HG03442 (cell line): Measurements from ENCODE around the gene RARS1.
A peak's percentile ranks its signal among the peaks of the same experiment; 100 is the strongest.

Experiments
- ATAC-seq: cut with Tn5 transposase; IDR thresholded peaks from one replicate; pipeline ENCODE4 v1.9.1; 2021; ENCODE audit warnings: mild to moderate bottlenecking, moderate library complexity; ENCODE audit not compliant: unreplicated experiment

RARS1 gene

DNA sequence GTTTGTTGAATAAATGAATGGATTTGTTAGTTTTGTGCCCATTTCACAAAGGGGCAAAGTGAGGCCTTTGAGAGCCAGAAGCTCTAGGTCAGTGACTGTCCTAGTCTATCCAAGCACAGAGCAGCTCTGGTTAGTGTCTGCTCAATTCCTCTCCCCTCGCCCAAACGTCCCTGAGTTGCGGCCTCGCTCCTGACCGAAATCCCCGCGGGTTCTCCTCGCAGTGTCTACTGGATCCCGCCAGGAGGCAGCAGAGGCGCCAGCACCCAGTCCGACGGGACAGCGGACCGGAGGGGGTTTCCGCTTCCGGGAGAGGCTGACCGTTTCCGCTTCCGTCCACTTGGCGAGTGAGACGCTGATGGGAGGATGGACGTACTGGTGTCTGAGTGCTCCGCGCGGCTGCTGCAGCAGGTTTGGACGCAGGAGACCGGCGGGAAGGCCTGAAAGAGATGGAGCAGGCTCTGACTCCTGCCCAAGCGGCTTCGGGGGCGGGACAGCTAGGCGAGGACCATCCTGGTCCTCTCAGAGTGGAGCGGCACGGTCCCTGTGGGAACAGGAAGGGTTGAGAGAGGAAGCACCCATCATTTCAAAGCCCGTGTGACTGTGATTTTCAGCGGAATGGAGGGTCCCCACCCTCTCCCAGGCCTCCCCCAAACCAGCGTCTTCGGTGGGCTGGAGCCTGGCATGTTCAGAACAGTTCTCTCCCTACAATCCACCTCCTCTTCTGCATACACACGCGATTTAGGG lies at the start of gene RARS1:
Gene RARS1, plus strand, starts transcription at position 336 of the 744 bp plus-strand sequence. Its CDS starts 28 bp downstream, at position 364.
- peak; percentile 83 for ATAC-seq

DNA sequence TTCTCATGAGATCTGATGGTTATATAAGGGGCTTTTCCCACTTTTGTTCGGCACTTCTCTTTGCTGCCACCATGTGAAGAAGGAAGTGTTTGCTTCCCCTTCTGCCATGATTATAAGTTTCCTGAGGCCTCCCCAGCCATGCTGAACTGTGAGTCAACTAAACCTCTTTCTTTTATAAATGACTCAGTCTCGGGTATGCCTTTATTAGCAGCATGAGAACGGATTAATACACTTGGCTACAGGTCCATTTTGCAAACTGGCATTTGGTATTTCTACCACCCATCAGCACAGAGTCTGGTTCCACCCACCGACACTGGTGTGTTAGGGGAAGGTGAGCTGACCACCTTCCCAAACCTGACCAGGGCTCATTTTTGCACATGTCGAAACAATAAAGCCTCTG lies 47.9 kb upstream of the RARS1 start:
- ATAC-seq, result no peak

DNA sequence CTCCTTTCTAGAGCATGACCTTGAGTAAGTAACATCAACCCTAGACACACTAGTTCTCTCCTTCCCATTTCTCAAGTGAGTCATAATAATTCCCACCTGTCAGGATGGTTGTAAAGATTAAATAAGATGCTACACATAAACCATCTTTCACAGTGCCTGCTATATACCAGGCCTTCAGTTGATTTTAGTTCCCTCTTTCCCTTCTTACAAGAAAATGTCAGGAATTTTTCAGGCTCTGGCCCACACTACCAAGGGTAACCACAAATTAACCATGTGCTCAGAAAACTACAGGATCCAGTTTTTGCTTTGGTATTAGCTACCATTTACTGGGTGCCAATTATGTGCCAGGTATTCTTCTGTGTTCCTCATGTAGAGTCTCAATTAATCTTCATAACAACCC lies 42.7 kb upstream of the RARS1 start:
- no peak for ATAC-seq

DNA sequence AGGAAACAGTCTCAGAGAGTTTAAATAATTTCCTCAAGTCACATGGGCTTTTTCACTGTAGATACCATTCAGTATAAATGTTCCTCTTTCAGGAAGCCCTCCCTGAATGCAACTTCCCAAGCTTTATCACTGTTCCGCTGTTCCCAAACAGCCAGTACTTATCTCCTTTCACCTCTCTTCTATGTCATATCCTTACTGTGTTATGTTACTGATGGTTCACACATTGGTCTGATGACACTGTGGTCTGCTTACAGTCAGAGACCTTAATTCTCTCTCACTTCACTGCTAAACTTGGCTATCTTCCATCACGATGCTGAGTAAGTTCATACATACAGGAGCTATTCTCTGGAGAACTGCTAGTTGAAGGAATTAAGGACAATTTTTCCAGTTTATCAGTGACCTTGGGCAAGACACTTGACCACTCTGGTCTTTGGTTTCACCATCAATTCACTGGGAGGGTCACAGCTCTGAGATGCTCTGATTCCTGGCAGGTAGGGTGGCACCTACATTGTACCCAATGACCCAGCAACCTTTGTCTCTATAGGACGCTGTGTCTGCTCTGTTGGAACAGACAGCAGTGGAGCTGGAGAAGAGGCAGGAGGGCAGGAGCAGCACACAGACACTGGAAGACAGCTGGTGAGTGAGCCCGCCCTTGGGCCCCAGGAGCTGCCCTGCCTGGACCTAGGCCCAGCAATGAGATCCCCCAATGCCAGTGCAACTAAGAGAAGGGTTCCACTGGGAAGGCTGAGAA lies 42.1 kb upstream of the RARS1 start:
- no peak for ATAC-seq

DNA sequence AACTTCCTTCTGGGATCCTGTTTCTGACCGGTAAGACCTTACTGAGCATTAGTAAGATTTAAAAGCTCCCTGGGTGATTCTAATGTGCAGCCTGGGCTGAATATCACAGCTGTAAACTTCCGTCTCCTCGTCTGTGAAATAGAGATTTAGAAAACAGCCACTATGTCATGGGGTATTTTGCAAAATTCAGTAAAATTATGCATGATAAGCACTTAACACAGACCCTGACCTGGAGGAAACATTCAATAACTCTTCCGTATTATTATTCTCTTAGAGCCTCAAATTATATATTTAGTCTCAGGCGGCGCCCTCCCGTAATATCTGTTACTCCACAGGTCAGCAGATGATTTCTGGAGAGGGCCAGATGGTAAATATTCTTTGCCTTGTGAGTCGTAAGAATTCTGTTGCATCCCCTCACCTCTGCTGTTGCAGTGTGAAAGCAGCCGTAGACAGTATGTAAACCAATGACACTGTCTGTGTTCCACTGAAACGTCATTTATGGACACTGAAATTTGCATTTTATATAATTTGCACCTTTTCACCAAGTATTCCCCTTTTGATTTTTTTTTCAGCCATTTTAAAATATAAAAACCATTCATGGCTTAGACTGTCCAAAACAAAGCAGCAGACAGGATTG lies 39.2 kb upstream of the RARS1 start:
- no peak for ATAC-seq

DNA sequence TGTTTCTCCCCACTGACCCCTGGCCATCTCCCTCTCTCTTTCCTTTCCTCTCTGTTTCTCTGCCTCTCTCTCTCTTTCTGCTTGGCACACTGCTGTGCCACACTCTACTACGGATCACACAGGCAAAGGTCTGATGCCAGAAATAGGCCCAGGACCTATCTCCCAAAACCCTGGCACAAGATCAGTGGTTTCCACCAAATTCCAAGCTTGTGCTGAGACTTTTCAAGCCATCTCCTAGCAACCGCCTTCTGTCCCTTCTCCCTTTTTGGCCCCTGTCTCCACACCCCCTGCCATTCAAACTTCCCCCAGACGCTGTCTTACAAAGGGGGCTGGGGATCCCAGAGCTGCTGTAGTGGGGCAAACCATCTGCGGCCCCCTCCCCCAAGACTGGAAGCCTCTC lies 38.5 kb upstream of the RARS1 start:
- no peak for ATAC-seq

DNA sequence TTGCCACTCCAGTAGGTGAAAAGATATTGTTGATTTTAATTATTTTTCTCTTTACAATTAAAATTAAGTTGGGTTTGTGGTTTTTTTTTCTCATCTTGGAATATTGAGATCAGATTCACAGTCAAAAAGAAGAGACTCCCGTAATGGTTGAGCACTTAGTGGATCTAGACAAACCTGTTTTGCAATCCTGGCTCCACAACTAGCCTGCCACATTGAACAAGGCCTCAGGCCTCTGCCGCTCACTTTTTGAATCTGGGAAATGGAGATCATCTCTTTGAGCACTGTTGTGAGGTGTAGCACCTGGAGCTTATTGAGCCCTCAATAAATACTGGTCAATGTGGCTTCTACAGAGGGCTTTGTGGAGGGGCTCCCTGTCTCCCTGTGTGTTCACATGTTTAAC lies 37.1 kb upstream of the RARS1 start:
- ATAC-seq, result no peak

DNA sequence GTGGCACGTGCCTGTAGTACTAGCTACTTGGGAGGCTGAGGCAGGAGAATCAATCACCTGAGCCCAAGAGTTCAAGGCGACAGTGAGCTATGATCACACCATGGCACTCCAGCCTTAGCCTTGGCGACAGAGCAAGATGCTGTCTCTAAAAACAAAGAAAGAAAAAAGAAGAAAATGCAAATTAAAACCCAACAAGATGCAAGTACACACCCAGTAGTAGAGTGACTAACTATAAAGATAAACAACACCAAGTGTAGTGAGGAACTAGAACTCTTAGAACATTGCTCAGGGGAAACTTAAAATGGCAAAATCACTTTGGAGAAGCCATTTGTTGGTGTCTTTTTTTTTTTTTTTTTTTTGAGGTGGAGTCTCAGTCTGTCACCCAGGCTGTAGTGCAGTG lies 34.7 kb upstream of the RARS1 start:
- no peak for ATAC-seq

DNA sequence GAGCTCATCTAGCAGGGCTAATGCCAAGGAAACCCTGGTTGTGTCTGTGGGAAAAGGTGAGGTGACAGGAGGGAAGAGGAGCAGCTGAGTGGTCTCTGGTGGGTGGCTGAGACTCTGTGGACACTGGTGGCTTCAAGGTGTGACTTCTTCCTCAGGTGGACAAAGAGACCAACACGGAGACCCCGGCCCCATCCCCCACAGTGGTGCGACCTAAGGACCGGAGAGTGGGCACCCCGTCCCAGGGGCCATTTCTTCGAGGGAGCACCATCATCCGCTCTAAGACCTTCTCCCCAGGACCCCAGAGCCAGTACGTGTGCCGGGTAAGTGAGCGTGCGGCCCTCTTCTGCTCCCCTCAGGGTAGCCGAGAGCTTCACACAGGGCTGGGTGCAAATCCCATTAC lies 31.1 kb upstream of the RARS1 start:
- no peak for ATAC-seq

DNA sequence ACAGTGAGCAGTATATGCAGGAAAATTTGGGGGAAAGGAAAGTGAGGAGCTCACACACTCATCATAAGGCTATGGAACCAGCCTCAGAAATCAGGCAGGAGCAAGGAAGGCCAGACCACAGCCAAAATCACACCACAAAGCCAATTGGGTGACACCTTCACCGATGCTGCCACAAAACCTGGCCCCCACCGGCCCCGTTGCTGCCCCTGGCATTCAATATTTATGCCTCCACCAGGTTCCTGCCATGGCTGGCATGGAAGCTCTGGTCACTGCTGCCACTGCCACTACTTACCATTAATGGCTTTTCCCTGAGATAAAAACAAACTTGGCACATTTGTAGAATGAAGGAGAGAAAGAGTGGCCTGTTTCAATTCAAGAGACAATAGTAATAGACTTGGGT lies 28.7 kb upstream of the RARS1 start:
- ATAC-seq, result no peak

DNA sequence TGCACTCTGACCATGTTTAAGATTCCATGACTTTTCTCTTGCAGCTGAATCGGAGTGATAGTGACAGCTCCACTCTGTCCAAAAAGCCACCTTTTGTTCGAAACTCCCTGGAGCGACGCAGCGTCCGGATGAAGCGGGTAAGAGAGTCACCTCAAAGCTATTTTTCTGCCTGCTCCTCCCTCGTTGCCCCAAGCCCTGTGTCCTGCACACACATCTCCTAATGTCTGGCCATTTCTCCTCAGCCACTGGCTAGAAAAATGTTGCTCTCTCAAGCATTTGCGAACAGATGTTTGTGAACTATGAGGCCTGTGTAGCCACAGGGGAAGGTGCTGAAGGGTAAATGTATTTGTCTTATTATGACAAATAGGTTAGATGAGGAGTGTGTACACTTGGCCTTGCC lies 25.7 kb upstream of the RARS1 start:
- no peak for ATAC-seq

DNA sequence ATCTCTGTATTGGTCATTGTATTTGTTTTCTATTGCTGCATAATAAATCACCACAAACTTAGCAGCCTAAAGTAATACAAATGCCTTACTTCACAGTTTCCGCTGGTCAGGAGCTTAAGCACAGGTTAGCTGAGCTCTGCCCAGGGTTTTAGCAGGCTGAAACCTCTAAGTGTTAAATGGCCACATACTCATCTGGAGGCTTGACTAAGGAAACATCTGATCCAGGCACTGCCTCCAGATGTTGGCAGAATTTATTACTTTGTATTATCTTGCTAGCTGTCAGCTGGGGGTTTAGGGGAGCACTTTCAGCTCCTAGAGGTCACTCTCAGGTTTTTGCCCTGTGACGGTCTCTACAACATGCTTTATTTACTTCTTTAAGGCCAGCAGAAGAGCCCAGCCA lies 23.2 kb upstream of the RARS1 start:
- ATAC-seq, result no peak

DNA sequence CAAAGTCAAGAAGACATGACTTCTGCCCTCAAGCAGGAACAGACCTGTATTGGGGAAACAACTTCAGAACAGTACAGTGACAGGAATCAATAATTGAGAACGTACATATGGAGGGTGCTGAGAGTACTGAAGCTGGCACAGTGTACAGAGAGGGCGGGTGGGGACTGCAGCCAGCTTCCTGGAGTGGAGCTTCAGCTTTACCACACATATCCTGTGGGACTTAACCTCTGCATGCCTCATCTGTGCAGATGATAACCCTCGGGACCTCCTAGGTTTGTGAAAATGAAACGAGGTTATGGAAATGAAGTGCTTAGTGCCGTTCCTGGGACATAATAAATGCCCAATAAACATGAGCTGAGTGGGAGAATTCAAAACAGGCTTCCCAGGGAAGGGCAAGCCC lies 22.1 kb upstream of the RARS1 start:
- ATAC-seq, result no peak

DNA sequence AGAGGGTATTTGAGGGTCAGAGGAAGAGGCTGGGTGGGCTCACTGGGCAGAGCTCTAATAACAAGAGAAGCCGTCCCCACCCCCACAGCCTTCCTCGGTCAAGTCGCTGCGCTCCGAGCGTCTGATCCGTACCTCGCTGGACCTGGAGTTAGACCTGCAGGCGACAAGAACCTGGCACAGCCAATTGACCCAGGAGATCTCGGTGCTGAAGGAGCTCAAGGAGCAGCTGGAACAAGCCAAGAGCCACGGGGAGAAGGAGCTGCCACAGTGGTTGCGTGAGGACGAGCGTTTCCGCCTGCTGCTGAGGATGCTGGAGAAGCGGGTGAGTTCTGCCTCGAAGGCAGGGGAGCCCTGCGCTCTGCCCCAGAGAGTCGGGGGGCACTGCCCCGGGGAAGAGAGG lies 21.6 kb upstream of the RARS1 start:
- ATAC-seq, result no peak

DNA sequence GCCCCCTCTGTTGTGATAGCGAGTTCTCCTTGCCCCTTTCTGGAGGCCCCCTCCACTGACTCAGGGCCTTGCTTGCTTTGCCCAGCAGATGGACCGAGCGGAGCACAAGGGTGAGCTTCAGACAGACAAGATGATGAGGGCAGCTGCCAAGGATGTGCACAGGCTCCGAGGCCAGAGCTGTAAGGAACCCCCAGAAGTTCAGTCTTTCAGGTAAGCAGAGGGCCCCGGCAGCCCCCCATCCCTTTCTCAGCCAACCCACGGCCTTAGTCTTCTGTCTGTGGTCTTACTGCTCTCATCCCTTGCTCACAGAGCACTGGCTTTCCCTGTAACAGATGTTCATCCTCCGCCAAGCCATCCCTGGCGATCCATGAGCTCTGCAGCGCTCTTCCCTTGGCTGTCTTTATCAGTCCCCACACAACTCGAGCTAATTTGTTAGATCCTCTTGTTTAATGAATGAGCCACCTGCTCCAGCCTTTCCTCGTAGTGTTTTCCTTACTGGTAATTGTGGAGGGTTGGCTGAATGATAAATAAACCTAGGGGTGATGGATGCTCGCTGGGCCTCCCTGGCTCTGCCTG lies 18.4 kb upstream of the RARS1 start:
- no peak for ATAC-seq

DNA sequence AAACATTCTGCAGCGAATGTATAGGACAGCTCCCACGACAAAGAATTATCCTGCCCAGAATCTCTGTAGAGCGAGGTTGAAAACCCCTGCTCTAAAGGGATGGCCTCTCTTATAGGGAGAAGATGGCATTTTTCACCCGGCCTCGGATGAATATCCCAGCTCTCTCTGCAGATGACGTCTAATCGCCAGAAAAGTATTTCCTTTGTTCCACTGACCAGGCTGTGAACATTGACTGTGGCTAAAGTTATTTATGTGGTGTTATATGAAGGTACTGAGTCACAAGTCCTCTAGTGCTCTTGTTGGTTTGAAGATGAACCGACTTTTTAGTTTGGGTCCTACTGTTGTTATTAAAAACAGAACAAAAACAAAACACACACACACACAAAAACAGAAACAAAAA lies 17.4 kb upstream of the RARS1 start:
- no peak for ATAC-seq

DNA sequence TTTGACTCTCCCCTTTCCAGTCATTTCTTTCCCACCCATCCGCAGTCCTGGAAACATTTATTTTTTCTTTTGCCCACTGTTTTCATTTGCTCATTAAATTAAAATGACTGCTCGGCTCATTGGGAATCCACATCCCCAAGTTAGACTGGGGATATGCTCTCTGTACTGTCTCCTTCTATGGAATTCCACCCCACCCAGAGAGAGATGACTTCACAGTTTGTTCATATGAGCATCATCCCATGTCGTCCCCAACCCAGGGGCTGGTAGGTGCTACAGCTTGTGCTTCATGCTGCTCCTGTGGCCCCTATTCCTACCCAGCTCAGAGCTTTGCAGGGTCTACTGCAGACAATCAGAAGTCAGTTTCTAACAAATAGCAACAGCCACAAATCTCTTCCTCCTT lies 16.5 kb upstream of the RARS1 start:
- no peak for ATAC-seq

DNA sequence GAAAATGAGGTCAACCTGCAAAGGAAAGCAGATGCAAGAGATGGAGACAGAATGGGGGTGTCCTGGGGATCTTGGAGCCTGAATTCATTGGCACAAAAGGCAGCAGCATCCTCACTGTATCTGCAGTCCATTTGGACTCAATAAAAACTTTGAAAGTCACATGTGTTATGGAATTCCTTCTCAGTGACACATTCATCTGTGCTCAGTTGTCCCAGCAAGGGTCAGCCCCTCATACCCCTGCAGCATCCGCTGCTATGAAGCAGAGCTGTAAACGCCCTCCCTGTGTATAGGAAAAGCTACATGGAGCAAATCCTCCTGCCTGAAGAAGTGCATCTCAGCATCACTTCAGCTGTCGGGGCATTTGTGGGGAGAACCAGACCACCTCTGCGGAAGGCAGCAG lies 14.5 kb upstream of the RARS1 start:
- ATAC-seq, result no peak

DNA sequence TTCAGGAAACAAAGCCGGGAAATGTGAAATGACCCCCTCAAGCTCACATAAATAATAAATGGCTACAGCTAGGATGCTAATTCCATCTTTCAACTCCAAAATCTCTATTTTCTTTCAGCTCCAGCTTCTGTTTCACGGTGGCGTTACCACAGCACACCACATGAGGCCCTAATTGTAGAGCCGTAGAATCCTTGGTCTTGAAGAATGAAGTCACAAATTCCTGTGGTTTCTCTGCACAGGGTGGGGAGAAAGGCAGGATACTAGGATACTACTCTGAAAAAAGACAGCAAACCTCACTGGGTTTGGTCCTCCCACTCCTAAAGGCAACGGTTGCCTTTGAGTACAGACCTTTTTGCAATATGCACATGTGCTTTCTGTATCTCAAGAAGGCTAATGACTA lies 13.9 kb upstream of the RARS1 start:
- no peak for ATAC-seq

DNA sequence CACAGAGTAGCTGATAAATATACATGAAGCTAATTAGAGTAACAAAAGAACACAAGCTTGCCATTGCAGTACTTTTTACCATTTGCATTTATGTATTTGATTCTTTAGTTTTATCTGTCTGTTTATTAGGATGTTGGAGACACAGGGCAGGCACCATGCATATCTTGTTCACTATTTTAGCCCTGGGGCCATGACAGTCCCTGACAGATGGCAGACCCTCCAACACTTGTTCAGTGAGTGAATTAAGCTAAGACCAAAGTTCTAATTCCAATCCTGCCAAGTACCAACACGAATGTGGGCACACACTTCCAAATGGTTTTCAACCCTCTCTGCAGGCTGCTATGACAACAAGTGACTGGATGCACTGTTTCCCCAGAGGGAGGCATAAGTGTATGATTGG lies 12.0 kb upstream of the RARS1 start:
- ATAC-seq, result no peak

DNA sequence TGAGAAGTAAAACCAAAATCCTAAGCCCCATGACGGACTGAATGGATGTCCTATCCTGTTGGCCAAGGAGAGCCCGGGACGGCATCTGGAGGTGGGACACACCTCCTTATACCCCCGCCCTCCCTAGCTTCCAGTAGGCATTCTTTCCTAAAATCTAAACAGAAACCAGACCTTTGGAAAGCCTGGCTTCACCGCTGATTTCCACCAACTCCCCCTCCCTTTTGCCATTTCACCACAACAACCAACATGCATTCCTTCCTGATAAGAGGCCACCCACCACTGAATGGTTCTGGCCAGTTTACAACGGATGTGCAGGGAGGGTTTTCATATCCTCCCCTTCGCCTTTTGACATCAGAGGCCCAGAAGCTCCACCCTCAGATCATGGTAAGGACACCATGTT lies 9.2 kb upstream of the RARS1 start:
- ATAC-seq, result no peak

DNA sequence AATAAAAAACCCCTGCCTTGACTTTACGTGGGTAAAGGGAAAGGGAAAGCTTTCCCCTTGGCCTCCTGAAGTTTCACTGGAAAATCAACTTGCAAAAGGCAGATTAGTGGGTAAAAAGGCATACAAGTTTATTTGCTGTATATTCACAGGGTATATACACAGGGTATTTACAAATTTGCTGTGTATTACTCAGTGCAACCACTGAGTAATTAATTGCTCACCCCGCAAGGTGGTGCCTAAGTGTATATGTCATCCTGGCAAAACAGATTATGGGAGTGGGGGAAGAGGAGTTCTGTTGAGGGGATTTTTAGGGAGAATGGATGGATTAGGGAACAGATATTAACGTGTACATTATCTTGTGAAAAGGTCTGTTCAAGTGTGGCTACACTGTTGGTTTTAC lies 7.1 kb upstream of the RARS1 start:
- ATAC-seq, result no peak
